ENCODE measurements around the gene CDK12. TPM values are rescaled to one million over a fixed set of nuclear protein-coding genes. Genes with fewer than 3 reads are reported as not detected.

CDK12 gene
- total and polyA plus RNA-seq, 10 of the 15 experiments (the other 5 are each of a cell fraction or from before 2014, with no cell fraction given) = 3.2 to 55.1 (median 31.9) TPM

GRCh38 chr17:39540611-39541010 lies 79.3 kb downstream of the CDK12 start (continued):
- TF ChIP-seq SIN3A (IDR thresholded peaks at IDR 0.05; ENCODE audit: low read depth, low read length) = no peak
- no peak for TF ChIP-seq EGR1 (IDR thresholded peaks at IDR 0.05; ENCODE audit: borderline replicate concordance in 1 of 2, low read depth in 2 of 2, low read length in 2 of 2)
- no peak for TF ChIP-seq SUPT20H (IDR thresholded peaks at IDR 0.05; ENCODE audit: borderline replicate concordance, control insufficient read depth, low read depth, low read length)

- Histone ChIP-seq H3K36me3 (ENCODE audit: control insufficient read depth in 2 of 2, insufficient read depth in 2 of 2, low read length in 1 of 2) (no peaks in the 10 kb centered on the region), H3K27ac (ENCODE audit: control insufficient read depth, insufficient read depth) (no peak overlapping the region), H3K4me1 (ENCODE audit: control insufficient read depth, insufficient read depth, low read length) (no peaks in the 10 kb centered on the region), H3K4me3 (no peak overlapping the region), H2AFZ (ENCODE audit: control insufficient read depth, low read depth, low read length) (no peak overlapping the region), H3K79me2 (ENCODE audit: control insufficient read depth, insufficient read depth, low read length) (no peaks in the 10 kb centered on the region), H3K9me3 (replicated peaks; ENCODE audit: control insufficient read depth, insufficient read depth, low read length) (no peaks in the 10 kb centered on the region), H3K4me2 (ENCODE audit: control insufficient read depth, insufficient read depth) (no peak overlapping the region), H3K27me3 (replicated peaks in 1 of 2; ENCODE audit: control insufficient read depth in 2 of 2, insufficient read depth in 2 of 2, low read length in 1 of 2) (no peaks in the 10 kb centered on the region), H3K9ac (ENCODE audit: control insufficient read depth, insufficient read depth, low read length) (no peak overlapping the region), H4K20me1 (ENCODE audit: control insufficient read depth, insufficient read depth) (peaks cover 3% of the 10 kb centered on the region; the same call in 1 of the 2 replicates)
- TF ChIP-seq LARP7 (IDR thresholded peaks at IDR 0.05) (no peak), RAD21 (IDR thresholded peaks at IDR 0.05; ENCODE audit: insufficient read depth, low read depth, low read length) (no peak), PAX8 (IDR thresholded peaks at IDR 0.05) (no peak), RUNX3 (IDR thresholded peaks at IDR 0.05; ENCODE audit: low read length) (no peak)
- DNase-seq (ENCODE audit: low read depth, low spot score) (no peak), FAIRE-seq (no peak), ATAC-seq (no peak)
- ChIA-PET RAD21 (ENCODE audit: unreplicated experiment) (no interaction called here), POLR2A (no interaction called here), CTCF (no interaction called here), SMC1A (ENCODE audit: uncharacterized antibody, unreplicated experiment) (no interaction called here)
- in situ Hi-C loops (cut with MboI) (no loop called here), intact Hi-C loops (cut with micrococcal nuclease; ENCODE audit: unreplicated experiment) (no loop called here)
- BruUV-seq (replicated peaks) = no TSS peak
- 87% methylated on average over 6 of the region's 6 CpGs for WGBS (ENCODE audit: insufficient coverage, insufficient replicate concordance, low lambda C conversion rate, missing lambda C conversion rate)
These were observed 80.4 kb downstream of the CDK12 start for GRCh38 chr17:39541652-39542051.

GRCh38 chr17:39543176-39543575 lies 81.9 kb downstream of the CDK12 start:
- in situ Hi-C loops (cut with MboI) = no loop called here
- ChIA-PET RAD21 (ENCODE audit: unreplicated experiment) (no interaction called here), POLR2A (no interaction called here), SMC1A (ENCODE audit: uncharacterized antibody, unreplicated experiment) (no interaction called here), CTCF (interaction anchor here (0.8 kb wide), 1 partner anchor 78 kb away, joined by 3 read pairs; no protein-coding TSS in a partner anchor)
- no peak overlapping the region for H3K4me2 ChIP-seq (ENCODE audit: control insufficient read depth, insufficient read depth)
- DNase-seq (ENCODE audit: low read depth, low spot score) (no peak), FAIRE-seq (no peak), ATAC-seq (no peak)
- no peaks in the 10 kb centered on the region for H3K9me3 ChIP-seq (replicated peaks; ENCODE audit: control insufficient read depth, insufficient read depth, low read length)
- H3K36me3 ChIP-seq (ENCODE audit: control insufficient read depth in 2 of 2, insufficient read depth in 2 of 2, low read length in 1 of 2) = no peaks in the 10 kb centered on the region
- intact Hi-C loops (cut with micrococcal nuclease; ENCODE audit: unreplicated experiment) = no loop called here
- H3K4me3 ChIP-seq = no peak overlapping the region
- H4K20me1 ChIP-seq (ENCODE audit: control insufficient read depth, insufficient read depth) = peaks cover 3% of the 10 kb centered on the region; the same call in 1 of the 2 replicates
- no peaks in the 10 kb centered on the region for H3K4me1 ChIP-seq (ENCODE audit: control insufficient read depth, insufficient read depth, low read length)
- WGBS (ENCODE audit: insufficient coverage, insufficient replicate concordance, low lambda C conversion rate, missing lambda C conversion rate) = 94% methylated on average over 1 of the region's 1 CpG
- H3K79me2 ChIP-seq (ENCODE audit: control insufficient read depth, insufficient read depth, low read length) = no peaks in the 10 kb centered on the region
- BruUV-seq (replicated peaks) = no TSS peak
- H3K9ac ChIP-seq (ENCODE audit: control insufficient read depth, insufficient read depth, low read length) = no peak overlapping the region
- no peaks in the 10 kb centered on the region for H3K27me3 ChIP-seq (replicated peaks in 1 of 2; ENCODE audit: control insufficient read depth in 2 of 2, insufficient read depth in 2 of 2, low read length in 1 of 2)
- H2AFZ ChIP-seq (ENCODE audit: control insufficient read depth, low read depth, low read length) = no peak overlapping the region
- H3K27ac ChIP-seq (ENCODE audit: control insufficient read depth, insufficient read depth) = no peak overlapping the region
- no peak for TF ChIP-seq ZZZ3 (IDR thresholded peaks at IDR 0.05; ENCODE audit: control insufficient read depth, insufficient read length, low read depth)
- TF ChIP-seq EZH2 (IDR thresholded peaks at IDR 0.05; ENCODE audit: borderline replicate concordance, control insufficient read depth, low read depth, low read length) = no peak
- TF ChIP-seq HDAC6 (IDR thresholded peaks at IDR 0.05; ENCODE audit: unreplicated experiment) = no peak
- TF ChIP-seq SIN3A (IDR thresholded peaks at IDR 0.05; ENCODE audit: low read depth, low read length) = no peak
- TF ChIP-seq ATF7 (IDR thresholded peaks at IDR 0.05; ENCODE audit: low read depth) = no peak
- no peak for TF ChIP-seq PKNOX1 (IDR thresholded peaks at IDR 0.05)
- TF ChIP-seq USF2 (IDR thresholded peaks at IDR 0.05; ENCODE audit: borderline replicate concordance, low read depth, low read length) = no peak

Data from GM12878 (cell line).